ENCODE data around the gene SH3BP4. TPM values are rescaled to one million over a fixed set of nuclear protein-coding genes. Genes with fewer than 3 reads are reported as not detected.

Gene SH3BP4
- total RNA-seq, 1 donor from 2014 or later, result 58.6 TPM

DNA sequence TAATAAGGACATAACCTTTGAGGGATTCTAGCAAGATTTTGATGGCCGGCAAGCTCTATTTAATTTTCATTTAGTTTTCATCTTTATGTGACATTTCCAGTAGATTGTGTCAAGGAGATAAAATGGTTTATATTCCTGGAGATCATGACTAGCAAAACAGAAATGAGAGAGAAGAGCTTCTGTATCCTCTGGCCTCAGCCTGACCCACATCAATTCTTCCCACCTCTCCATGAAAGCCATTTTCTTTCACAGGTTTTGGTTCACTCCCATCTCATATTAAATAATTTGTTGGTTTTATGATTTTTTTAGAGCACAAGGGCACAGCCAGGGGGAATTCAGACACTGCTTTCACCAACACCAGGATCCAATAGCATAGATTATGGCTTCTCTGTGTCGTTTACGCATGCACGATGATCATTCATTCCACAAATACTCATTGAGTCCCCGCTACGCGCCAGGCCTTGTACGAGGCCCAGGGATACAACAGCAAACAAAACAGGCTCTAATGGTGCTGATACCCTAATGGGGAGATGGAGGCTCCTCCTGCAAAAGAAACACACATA lies 85.9 kb downstream of the SH3BP4 start:
- Mint-ChIP-seq H3K36me3 (ENCODE audit: low read depth, unreplicated experiment) (peaks cover 20% of the 10 kb centered on the region), H3K4me3 (ENCODE audit: unreplicated experiment) (no peak overlapping the region), H3K27me3 (ENCODE audit: unreplicated experiment) (peaks cover 6% of the 10 kb centered on the region), H3K4me1 (ENCODE audit: unreplicated experiment) (peaks cover 13% of the 10 kb centered on the region), H3K9me3 (ENCODE audit: unreplicated experiment) (no peaks in the 10 kb centered on the region), H3K27ac (ENCODE audit: unreplicated experiment) (no peak overlapping the region)
- TF ChIP-seq, protein P1, sequence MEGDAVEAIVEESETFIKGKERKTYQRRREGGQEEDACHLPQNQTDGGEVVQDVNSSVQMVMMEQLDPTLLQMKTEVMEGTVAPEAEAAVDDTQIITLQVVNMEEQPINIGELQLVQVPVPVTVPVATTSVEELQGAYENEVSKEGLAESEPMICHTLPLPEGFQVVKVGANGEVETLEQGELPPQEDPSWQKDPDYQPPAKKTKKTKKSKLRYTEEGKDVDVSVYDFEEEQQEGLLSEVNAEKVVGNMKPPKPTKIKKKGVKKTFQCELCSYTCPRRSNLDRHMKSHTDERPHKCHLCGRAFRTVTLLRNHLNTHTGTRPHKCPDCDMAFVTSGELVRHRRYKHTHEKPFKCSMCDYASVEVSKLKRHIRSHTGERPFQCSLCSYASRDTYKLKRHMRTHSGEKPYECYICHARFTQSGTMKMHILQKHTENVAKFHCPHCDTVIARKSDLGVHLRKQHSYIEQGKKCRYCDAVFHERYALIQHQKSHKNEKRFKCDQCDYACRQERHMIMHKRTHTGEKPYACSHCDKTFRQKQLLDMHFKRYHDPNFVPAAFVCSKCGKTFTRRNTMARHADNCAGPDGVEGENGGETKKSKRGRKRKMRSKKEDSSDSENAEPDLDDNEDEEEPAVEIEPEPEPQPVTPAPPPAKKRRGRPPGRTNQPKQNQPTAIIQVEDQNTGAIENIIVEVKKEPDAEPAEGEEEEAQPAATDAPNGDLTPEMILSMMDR (IDR thresholded peaks at IDR 0.05; ENCODE audit: unreplicated experiment), result no peak
- no peak for DNase-seq (ENCODE audit: low spot score)

DNA sequence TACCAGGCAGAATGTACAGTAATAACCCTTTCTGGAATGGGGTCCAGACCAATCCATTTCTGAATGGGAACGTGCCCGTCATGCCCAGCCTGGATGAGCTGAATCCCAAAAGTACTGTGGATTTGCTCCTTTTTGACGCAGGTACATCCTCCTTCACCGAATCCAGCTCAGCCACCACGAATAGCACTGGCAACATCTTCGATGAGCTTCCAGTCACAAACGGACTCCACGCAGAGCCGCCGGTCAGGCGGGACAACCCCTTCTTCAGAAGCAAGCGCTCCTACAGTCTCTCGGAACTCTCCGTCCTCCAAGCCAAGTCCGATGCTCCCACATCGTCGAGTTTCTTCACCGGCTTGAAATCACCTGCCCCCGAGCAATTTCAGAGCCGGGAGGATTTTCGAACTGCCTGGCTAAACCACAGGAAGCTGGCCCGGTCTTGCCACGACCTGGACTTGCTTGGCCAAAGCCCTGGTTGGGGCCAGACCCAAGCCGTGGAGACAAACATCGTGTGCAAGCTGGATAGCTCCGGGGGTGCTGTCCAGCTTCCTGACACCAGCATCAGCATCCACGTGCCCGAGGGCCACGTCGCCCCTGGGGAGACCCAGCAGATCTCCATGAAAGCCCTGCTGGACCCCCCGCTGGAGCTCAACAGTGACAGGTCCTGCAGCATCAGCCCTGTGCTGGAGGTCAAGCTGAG lies 89.6 kb downstream of the SH3BP4 start:
- Mint-ChIP-seq H3K4me1 (ENCODE audit: unreplicated experiment) (peaks cover 27% of the 10 kb centered on the region), H3K36me3 (ENCODE audit: low read depth, unreplicated experiment) (peaks cover 26% of the 10 kb centered on the region), H3K27ac (ENCODE audit: unreplicated experiment) (no peak overlapping the region), H3K9me3 (ENCODE audit: unreplicated experiment) (no peaks in the 10 kb centered on the region), H3K27me3 (ENCODE audit: unreplicated experiment) (peaks cover 17% of the 10 kb centered on the region), H3K4me3 (ENCODE audit: unreplicated experiment) (no peak overlapping the region)
- TF ChIP-seq, protein P1 (IDR thresholded peaks at IDR 0.05; ENCODE audit: unreplicated experiment), result no peak
- DNase-seq (ENCODE audit: low spot score), result no peak

DNA sequence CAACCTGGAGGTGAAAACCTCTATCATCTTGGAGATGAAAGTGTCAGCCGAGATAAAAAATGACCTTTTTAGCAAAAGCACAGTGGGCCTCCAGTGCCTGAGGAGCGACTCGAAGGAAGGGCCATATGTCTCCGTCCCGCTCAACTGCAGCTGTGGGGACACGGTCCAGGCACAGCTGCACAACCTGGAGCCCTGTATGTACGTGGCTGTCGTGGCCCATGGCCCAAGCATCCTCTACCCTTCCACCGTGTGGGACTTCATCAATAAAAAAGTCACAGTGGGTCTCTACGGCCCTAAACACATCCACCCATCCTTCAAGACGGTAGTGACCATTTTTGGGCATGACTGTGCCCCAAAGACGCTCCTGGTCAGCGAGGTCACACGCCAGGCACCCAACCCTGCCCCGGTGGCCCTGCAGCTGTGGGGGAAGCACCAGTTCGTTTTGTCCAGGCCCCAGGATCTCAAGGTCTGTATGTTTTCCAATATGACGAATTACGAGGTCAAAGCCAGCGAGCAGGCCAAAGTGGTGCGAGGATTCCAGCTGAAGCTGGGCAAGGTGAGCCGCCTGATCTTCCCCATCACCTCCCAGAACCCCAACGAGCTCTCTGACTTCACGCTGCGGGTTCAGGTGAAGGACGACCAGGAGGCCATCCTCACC lies 90.2 kb downstream of the SH3BP4 start:
- Mint-ChIP-seq H3K4me1 (ENCODE audit: unreplicated experiment) (peaks cover 27% of the 10 kb centered on the region), H3K9me3 (ENCODE audit: unreplicated experiment) (no peaks in the 10 kb centered on the region), H3K36me3 (ENCODE audit: low read depth, unreplicated experiment) (peaks cover 33% of the 10 kb centered on the region), H3K27ac (ENCODE audit: unreplicated experiment) (no peak overlapping the region), H3K27me3 (ENCODE audit: unreplicated experiment) (peaks cover 18% of the 10 kb centered on the region), H3K4me3 (ENCODE audit: unreplicated experiment) (no peak overlapping the region)
- DNase-seq (ENCODE audit: low spot score), result no peak
- TF ChIP-seq, protein P1 (IDR thresholded peaks at IDR 0.05; ENCODE audit: unreplicated experiment), result no peak

DNA sequence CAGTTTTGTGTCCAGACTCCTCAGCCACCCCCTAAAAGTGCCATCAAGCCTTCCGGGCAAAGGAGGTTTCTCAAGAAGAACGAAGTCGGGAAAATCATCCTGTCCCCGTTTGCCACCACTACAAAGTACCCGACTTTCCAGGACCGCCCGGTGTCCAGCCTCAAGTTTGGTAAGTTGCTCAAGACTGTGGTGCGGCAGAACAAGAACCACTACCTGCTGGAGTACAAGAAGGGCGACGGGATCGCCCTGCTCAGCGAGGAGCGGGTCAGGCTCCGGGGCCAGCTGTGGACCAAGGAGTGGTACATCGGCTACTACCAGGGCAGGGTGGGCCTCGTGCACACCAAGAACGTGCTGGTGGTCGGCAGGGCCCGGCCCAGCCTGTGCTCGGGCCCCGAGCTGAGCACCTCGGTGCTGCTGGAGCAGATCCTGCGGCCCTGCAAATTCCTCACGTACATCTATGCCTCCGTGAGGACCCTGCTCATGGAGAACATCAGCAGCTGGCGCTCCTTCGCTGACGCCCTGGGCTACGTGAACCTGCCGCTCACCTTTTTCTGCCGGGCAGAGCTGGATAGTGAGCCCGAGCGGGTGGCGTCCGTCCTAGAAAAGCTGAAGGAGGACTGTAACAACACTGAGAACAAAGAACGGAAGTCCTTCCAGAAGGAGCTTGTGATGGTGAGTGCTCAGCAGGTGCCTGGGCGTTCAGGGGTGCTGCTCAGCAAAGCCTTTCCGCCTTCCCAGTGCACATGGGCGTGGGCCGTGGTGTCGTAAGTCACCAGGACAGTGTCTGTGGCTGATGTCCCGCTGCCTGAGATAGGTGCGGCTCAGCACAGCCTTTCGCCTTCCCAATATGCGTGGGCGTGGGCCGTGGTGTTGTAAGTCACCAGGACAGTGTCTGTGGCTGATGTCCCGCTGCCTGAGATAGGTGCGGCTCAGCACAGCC lies 91.0 kb downstream of the SH3BP4 start:
- peaks cover 38% of the 10 kb centered on the region for H3K36me3 Mint-ChIP-seq (ENCODE audit: low read depth, unreplicated experiment)
- H3K4me3 Mint-ChIP-seq (ENCODE audit: unreplicated experiment), result no peak overlapping the region
- no peak for DNase-seq (ENCODE audit: low spot score)
- TF ChIP-seq, protein P1 (IDR thresholded peaks at IDR 0.05; ENCODE audit: unreplicated experiment), result no peak
- peaks cover 18% of the 10 kb centered on the region for H3K27me3 Mint-ChIP-seq (ENCODE audit: unreplicated experiment)
- peaks cover 30% of the 10 kb centered on the region for H3K4me1 Mint-ChIP-seq (ENCODE audit: unreplicated experiment)
- no peak overlapping the region for H3K27ac Mint-ChIP-seq (ENCODE audit: unreplicated experiment)
- no peaks in the 10 kb centered on the region for H3K9me3 Mint-ChIP-seq (ENCODE audit: unreplicated experiment)
